ENCODE data around the gene CACNA1C.

CACNA1C gene

GRCh38 chr12:2645460-2645859, 592.7 kb downstream of the CACNA1C start:
- no peak for DNase-seq (ENCODE audit: low read depth in 2 of 2)

GRCh38 chr12:2646341-2646740, 593.6 kb downstream of the CACNA1C start:
- no peak for DNase-seq (ENCODE audit: low read depth in 2 of 2)

- DNase-seq (ENCODE audit: low read depth in 2 of 2), result no peak
These were observed 594.4 kb downstream of the CACNA1C start for GRCh38 chr12:2647186-2647585.

GRCh38 chr12:2648406-2648805, 595.6 kb downstream of the CACNA1C start:
- DNase-seq (ENCODE audit: low read depth in 2 of 2), result no peak

- no peak for DNase-seq (ENCODE audit: low read depth in 2 of 2)
These were observed 596.6 kb downstream of the CACNA1C start for GRCh38 chr12:2649201-2650030.

GRCh38 chr12:2650261-2651067, 597.7 kb downstream of the CACNA1C start:
- no peak for DNase-seq (ENCODE audit: low read depth in 2 of 2)

- no peak for DNase-seq (ENCODE audit: low read depth in 2 of 2)
These were observed 598.5 kb downstream of the CACNA1C start for GRCh38 chr12:2651068-2651965.

GRCh38 chr12:2652011-2652400, 599.2 kb downstream of the CACNA1C start:
- no peak for DNase-seq (ENCODE audit: low read depth in 2 of 2)

- DNase-seq (ENCODE audit: low read depth in 2 of 2), result no peak
These were observed 599.8 kb downstream of the CACNA1C start for GRCh38 chr12:2652401-2653081.

- DNase-seq (ENCODE audit: low read depth in 2 of 2), result no peak
These were observed 600.7 kb downstream of the CACNA1C start for GRCh38 chr12:2653461-2653965.

- DNase-seq (ENCODE audit: low read depth in 2 of 2), result no peak
These were observed 601.5 kb downstream of the CACNA1C start for GRCh38 chr12:2654311-2654710.

- no peak for DNase-seq (ENCODE audit: low read depth in 2 of 2)
These were observed 602.0 kb downstream of the CACNA1C start for GRCh38 chr12:2654741-2655140.

GRCh38 chr12:2662524-2662923, 609.7 kb downstream of the CACNA1C start:
- DNase-seq (ENCODE audit: low read depth in 2 of 2), result no peak

- no peak for DNase-seq (ENCODE audit: low read depth in 2 of 2)
These were observed 612.2 kb downstream of the CACNA1C start for GRCh38 chr12:2664721-2665577.

- no peak for DNase-seq (ENCODE audit: low read depth in 2 of 2)
These were observed 613.6 kb downstream of the CACNA1C start for GRCh38 chr12:2666411-2666810.

- no peak for DNase-seq (ENCODE audit: low read depth in 2 of 2)
These were observed 614.1 kb downstream of the CACNA1C start for GRCh38 chr12:2666846-2667245.

GRCh38 chr12:2667716-2668440, 615.1 kb downstream of the CACNA1C start:
- no peak for DNase-seq (ENCODE audit: low read depth in 2 of 2)

GRCh38 chr12:2668816-2669215, 616.0 kb downstream of the CACNA1C start:
- no peak for DNase-seq (ENCODE audit: low read depth in 2 of 2)

GRCh38 chr12:2669560-2669959, 616.8 kb downstream of the CACNA1C start:
- DNase-seq (ENCODE audit: low read depth in 2 of 2), result no peak

GRCh38 chr12:2672863-2673262, 620.1 kb downstream of the CACNA1C start:
- DNase-seq (ENCODE audit: low read depth in 2 of 2), result no peak

Data from stimulated activated CD8-positive, alpha-beta memory T cell treated with anti-CD3 and anti-CD28 coated beads, Interleukin-2, amount 100 ng/mL, for 1 hour (primary cell).